ENCODE results near the gene C11orf91. TPM values are rescaled to one million over a fixed set of nuclear protein-coding genes. Genes with fewer than 3 reads are reported as not detected.
"Not testable (repeated sequence)": the region's sequence is repeated elsewhere in the genome, so short reads cannot be mapped to it uniquely, and the experiment has no call there.

C11orf91 gene
- total RNA-seq = 0.66 and 0.80 TPM in 2 replicates

GRCh38 chr11:33700502-33701271 lies at the start of gene C11orf91:
TSS of gene C11orf91 (minus strand) at chr11:33700826. CDS start at chr11:33700740, 86 bp downstream.
- intact Hi-C loops (cut with micrococcal nuclease) = loop anchor here (1.0 to 10.0 kb wide), 15 partner anchors 16 to 1216 kb away; partner anchors contain the start of genes ABTB2, APIP, CAT and CD59

- intact Hi-C loops (cut with micrococcal nuclease) = no loop called here
Observed at GRCh38 chr11:33747979-33748378, 47.4 kb upstream of the C11orf91 start.

- intact Hi-C loops (cut with micrococcal nuclease) = no loop called here
Observed at GRCh38 chr11:33743291-33743690, 42.7 kb upstream of the C11orf91 start.

- intact Hi-C loops (cut with micrococcal nuclease) = loop anchor here (1.0 kb wide), 3 partner anchors 26 to 380 kb away; no protein-coding TSS in a partner anchor
Observed at GRCh38 chr11:33742249-33742851, 41.7 kb upstream of the C11orf91 start.

- intact Hi-C loops (cut with micrococcal nuclease) = loop anchor here (1.0 kb wide), 3 partner anchors 26 to 380 kb away; no protein-coding TSS in a partner anchor
Observed at GRCh38 chr11:33741806-33742205, 41.2 kb upstream of the C11orf91 start.

- intact Hi-C loops (cut with micrococcal nuclease) = loop anchor here (10.0 kb wide), 2 partner anchors 843 to 1153 kb away; partner anchors contain the start of genes EIF3M and QSER1
Observed at GRCh38 chr11:33737362-33737821, 36.8 kb upstream of the C11orf91 start.

- intact Hi-C loops (cut with micrococcal nuclease) = loop anchor here (1.0 to 10.0 kb wide), 7 partner anchors 36 to 1151 kb away; partner anchors contain the start of genes C11orf91, CAT, CSTF3 and EIF3M
Observed at GRCh38 chr11:33736148-33736812, 35.7 kb upstream of the C11orf91 start, which contains the start of gene CD59. TSS of gene CD59 (minus strand) at chr11:33736423. CDS start at chr11:33722445, 13,978 bp downstream.

GRCh38 chr11:33735271-33736147 lies 34.9 kb upstream of the C11orf91 start:
- intact Hi-C loops (cut with micrococcal nuclease) = loop anchor here (1.0 to 10.0 kb wide), 11 partner anchors 12 to 1151 kb away; partner anchors contain the start of genes ABTB2, C11orf91, CAT and CSTF3

- intact Hi-C loops (cut with micrococcal nuclease) = loop anchor here (1.0 to 10.0 kb wide), 6 partner anchors 11 to 1150 kb away; partner anchors contain the start of genes ABTB2, EIF3M, HIPK3 and QSER1
Observed at GRCh38 chr11:33734441-33735270, 34.0 kb upstream of the C11orf91 start.

- intact Hi-C loops (cut with micrococcal nuclease) = loop anchor here (2.0 to 10.0 kb wide), 3 partner anchors 625 to 1149 kb away; partner anchors contain the start of genes ABTB2, EIF3M and QSER1
Observed at GRCh38 chr11:33733980-33734379, 33.4 kb upstream of the C11orf91 start.

GRCh38 chr11:33731723-33732531 lies 31.3 kb upstream of the C11orf91 start:
- intact Hi-C loops (cut with micrococcal nuclease) = loop anchor here (10.0 kb wide), 2 partner anchors 837 to 1147 kb away; partner anchors contain the start of genes EIF3M and QSER1

GRCh38 chr11:33730716-33731115 lies 30.1 kb upstream of the C11orf91 start:
- intact Hi-C loops (cut with micrococcal nuclease) = loop anchor here (10.0 kb wide), 2 partner anchors 836 to 1146 kb away; partner anchors contain the start of genes EIF3M and QSER1

GRCh38 chr11:33729072-33729664 lies 28.5 kb upstream of the C11orf91 start:
- intact Hi-C loops (cut with micrococcal nuclease) = not testable (repeated sequence)

- intact Hi-C loops (cut with micrococcal nuclease) = not testable (repeated sequence)
Observed at GRCh38 chr11:33727539-33727938, 26.9 kb upstream of the C11orf91 start.

GRCh38 chr11:33725496-33725895 lies 24.9 kb upstream of the C11orf91 start:
- intact Hi-C loops (cut with micrococcal nuclease) = no loop called here

- intact Hi-C loops (cut with micrococcal nuclease) = no loop called here
Observed at GRCh38 chr11:33724644-33725035, 24.0 kb upstream of the C11orf91 start.

- intact Hi-C loops (cut with micrococcal nuclease) = loop anchor here (1.0 kb wide), 1 partner anchor 12 kb away; no protein-coding TSS in a partner anchor
Observed at GRCh38 chr11:33723238-33723881, 22.7 kb upstream of the C11orf91 start.
